SU-DHL-6 (cell line): Measurements from ENCODE around the gene EFCAB6.

Experiments used
- H2AFZ ChIP-seq: fragments of 200-600 bp; sonication (generic); 2 replicates; pipeline ENCODE4 v1.6.1; 2014; ENCODE audit warnings: low read depth, mild to moderate bottlenecking, moderate library complexity, mixed read lengths, antibody characterized with exemption, low read length; ENCODE audit not compliant: severe bottlenecking
- H3F3A ChIP-seq: fragments of 200-600 bp; shearing (Covaris generic); 2 replicates; pipeline ENCODE4 v1.6.0; 2016; ENCODE audit warnings: antibody characterized with exemption, mild to moderate bottlenecking; ENCODE audit not compliant: insufficient read depth
- H3K27ac ChIP-seq: fragments of 200-600 bp; sonication (generic); 2 replicates; pipeline ENCODE4 v1.5.1; 2016; ENCODE audit warnings: low read depth, mild to moderate bottlenecking, low read length, moderate library complexity, mixed read lengths
- H3K27me3 ChIP-seq: fragments of 200-600 bp; sonication (generic), shearing (Covaris generic); 2 replicates; pipeline ENCODE4 v1.6.0; 2014; ENCODE audit warnings: mild to moderate bottlenecking, low read length
- H3K36me3 ChIP-seq: fragments of 200-600 bp; sonication (generic); 2 replicates; pipeline ENCODE4 v1.6.1; 2014; ENCODE audit warnings: mild to moderate bottlenecking, low read length, mixed read lengths
- H3K4me2 ChIP-seq: fragments of 300-600, 200-600 bp; shearing (Covaris generic), sonication (generic); 2 replicates; pipeline ENCODE4 v1.6.0; 2014; ENCODE audit warnings: low read length, low read depth, mild to moderate bottlenecking; ENCODE audit not compliant: poor library complexity, severe bottlenecking
- H3K4me3 ChIP-seq: fragments of 200-600 bp; sonication (generic); 2 replicates; pipeline ENCODE4 v1.5.1; 2014; ENCODE audit warnings: antibody characterized with exemption, low read length, mild to moderate bottlenecking, mixed read lengths; ENCODE audit not compliant: insufficient read depth, poor library complexity, severe bottlenecking
- H3K79me2 ChIP-seq: fragments of 200-600 bp; sonication (generic); 2 replicates; pipeline ENCODE4 v1.6.1; 2014; ENCODE audit warnings: mild to moderate bottlenecking, low read length, moderate library complexity; ENCODE audit not compliant: insufficient read depth
- H3K9ac ChIP-seq: fragments of 200-600 bp; sonication (generic); 2 replicates; pipeline ENCODE4 v1.7.0; 2014; ENCODE audit warnings: mild to moderate bottlenecking, low read length
- H3K9me2 ChIP-seq: fragments of 200-600 bp; sonication (generic); replicated peaks from 2 replicates; pipeline ENCODE4 v1.6.1; 2014; ENCODE audit warnings: low read length; ENCODE audit not compliant: insufficient read depth
- H3K9me3 ChIP-seq: fragments of 200-600 bp; sonication (generic); 2 replicates; pipeline ENCODE4 v1.6.1; 2014; ENCODE audit warnings: low read length, mixed read lengths; ENCODE audit not compliant: insufficient read depth
- H4K20me1 ChIP-seq: fragments of 200-600 bp; sonication (generic); 2 replicates; pipeline ENCODE4 v1.6.1; 2014; ENCODE audit warnings: low read depth, mild to moderate bottlenecking, antibody characterized with exemption, low read length, moderate library complexity, mixed read lengths
- EZH2phosphoT487 ChIP-seq: fragments of 200-600 bp; sonication (generic), shearing (Covaris generic); conservative IDR thresholded peaks from 2 replicates; pipeline ENCODE4 v1.6.1; 2018; ENCODE audit warnings: mild to moderate bottlenecking, antibody characterized with exemption, low read length, moderate library complexity, mixed read lengths
- TF ChIP-seq, protein P1 (sequence below): fragments of 200-600 bp; sonication (generic); IDR thresholded peaks from one replicate; pipeline ENCODE4 v1.5.1; 2017; ENCODE audit warnings: antibody characterized with exemption, mild to moderate bottlenecking, low read length, moderate library complexity; ENCODE audit not compliant: insufficient read depth, poor library complexity, severe bottlenecking

The EFCAB6 gene

DNA sequence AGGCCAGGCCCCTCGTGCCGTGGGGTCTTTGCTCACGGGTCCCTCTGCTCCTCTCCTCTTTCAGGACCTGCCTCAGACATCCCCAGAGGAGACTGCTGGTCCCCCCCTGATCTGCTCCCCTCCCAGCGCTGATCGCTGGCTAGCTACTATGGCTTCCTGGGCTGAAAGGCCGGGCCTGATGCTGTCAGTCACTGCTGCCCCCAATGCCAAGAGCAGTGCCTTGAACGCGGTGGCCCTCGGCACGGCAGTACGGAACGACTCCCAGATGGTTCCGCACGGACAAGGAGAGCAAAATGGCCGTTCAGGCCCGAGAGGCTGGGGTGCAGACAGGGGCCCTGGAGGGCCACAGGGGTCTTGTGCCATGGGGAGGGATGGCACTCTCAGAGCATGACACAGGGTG lies 28.7 kb upstream of the EFCAB6 start:
- no peaks in the 10 kb centered on the region for H3K79me2 ChIP-seq
- no peak overlapping the region for H2AFZ ChIP-seq
- TF ChIP-seq EZH2phosphoT487 = no peak
- TF ChIP-seq, protein P1, sequence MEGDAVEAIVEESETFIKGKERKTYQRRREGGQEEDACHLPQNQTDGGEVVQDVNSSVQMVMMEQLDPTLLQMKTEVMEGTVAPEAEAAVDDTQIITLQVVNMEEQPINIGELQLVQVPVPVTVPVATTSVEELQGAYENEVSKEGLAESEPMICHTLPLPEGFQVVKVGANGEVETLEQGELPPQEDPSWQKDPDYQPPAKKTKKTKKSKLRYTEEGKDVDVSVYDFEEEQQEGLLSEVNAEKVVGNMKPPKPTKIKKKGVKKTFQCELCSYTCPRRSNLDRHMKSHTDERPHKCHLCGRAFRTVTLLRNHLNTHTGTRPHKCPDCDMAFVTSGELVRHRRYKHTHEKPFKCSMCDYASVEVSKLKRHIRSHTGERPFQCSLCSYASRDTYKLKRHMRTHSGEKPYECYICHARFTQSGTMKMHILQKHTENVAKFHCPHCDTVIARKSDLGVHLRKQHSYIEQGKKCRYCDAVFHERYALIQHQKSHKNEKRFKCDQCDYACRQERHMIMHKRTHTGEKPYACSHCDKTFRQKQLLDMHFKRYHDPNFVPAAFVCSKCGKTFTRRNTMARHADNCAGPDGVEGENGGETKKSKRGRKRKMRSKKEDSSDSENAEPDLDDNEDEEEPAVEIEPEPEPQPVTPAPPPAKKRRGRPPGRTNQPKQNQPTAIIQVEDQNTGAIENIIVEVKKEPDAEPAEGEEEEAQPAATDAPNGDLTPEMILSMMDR = no peak
- no peaks in the 10 kb centered on the region for H4K20me1 ChIP-seq
- no peaks in the 10 kb centered on the region for H3K9me2 ChIP-seq
- H3K36me3 ChIP-seq = no peaks in the 10 kb centered on the region
- H3F3A ChIP-seq = no peaks in the 10 kb centered on the region
- no peak overlapping the region for H3K9ac ChIP-seq
- no peak overlapping the region for H3K27ac ChIP-seq
- no peaks in the 10 kb centered on the region for H3K9me3 ChIP-seq
- no peaks in the 10 kb centered on the region for H3K27me3 ChIP-seq
- H3K4me2 ChIP-seq = no peak overlapping the region
- no peak overlapping the region for H3K4me3 ChIP-seq

DNA sequence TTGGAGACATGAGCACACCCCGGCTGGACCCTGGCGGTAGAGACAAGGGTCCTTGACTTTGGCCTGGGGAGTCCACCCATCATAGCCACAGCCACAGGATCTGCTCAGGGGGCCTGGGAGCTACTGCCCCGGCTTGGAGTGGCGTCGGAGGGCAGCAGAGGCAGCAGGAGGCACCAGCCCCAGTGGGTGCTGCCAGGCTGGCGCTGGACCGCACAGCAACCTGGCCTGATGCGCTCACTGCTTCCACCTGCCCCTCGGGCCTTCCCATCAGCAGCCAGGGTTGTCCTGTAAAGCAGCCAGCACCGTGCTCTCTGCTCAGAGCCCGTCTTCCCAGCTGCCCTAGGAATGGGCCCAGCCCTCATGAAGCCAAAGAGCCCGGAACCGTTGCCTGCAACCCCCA lies 28.3 kb upstream of the EFCAB6 start:
- Histone ChIP-seq H3K36me3 (no peaks in the 10 kb centered on the region), H2AFZ (no peak overlapping the region)

DNA sequence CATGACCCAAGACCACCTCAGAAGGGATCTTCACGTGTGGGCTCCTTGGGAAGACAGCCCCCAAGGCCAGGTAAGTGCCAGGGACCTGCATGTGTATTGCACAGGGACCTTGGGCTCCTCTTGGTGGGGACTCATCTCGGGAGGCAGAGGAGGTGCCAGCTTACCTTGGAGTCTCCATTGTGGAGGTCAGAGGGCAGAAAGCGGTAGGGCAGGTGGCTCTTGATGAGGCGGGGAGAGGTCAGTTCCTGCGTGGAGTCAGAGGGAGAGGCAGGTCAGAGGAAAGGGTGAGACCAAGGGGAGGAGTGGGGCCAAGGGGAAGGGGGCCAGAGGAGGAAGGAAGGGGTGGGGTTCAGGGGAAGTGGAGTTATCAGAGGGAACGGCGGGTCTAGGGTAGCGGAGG lies 27.7 kb upstream of the EFCAB6 start:
- Histone ChIP-seq H3K27me3 (no peaks in the 10 kb centered on the region), H3K36me3 (no peaks in the 10 kb centered on the region), H3K9me3 (no peaks in the 10 kb centered on the region), H4K20me1 (no peaks in the 10 kb centered on the region), H3F3A (no peaks in the 10 kb centered on the region), H3K27ac (no peak overlapping the region), H3K4me2 (no peak overlapping the region), H3K9me2 (no peaks in the 10 kb centered on the region), H3K4me3 (no peak overlapping the region), H3K9ac (no peak overlapping the region), H2AFZ (no peak overlapping the region), H3K79me2 (no peaks in the 10 kb centered on the region)
- TF ChIP-seq, protein P1 = no peak
- no peak for TF ChIP-seq EZH2phosphoT487

More for the DNA sequence above, 28.3 kb upstream of the EFCAB6 start:
- no peak for TF ChIP-seq EZH2phosphoT487
- TF ChIP-seq, protein P1 = no peak
- no peak overlapping the region for H3K4me3 ChIP-seq
- no peaks in the 10 kb centered on the region for H3K27me3 ChIP-seq
- H3K9me2 ChIP-seq = no peaks in the 10 kb centered on the region
- H4K20me1 ChIP-seq = no peaks in the 10 kb centered on the region
- H3K4me2 ChIP-seq = no peak overlapping the region
- H3K79me2 ChIP-seq = no peaks in the 10 kb centered on the region
- H3F3A ChIP-seq = no peaks in the 10 kb centered on the region
- H3K9ac ChIP-seq = no peak overlapping the region
- no peak overlapping the region for H3K27ac ChIP-seq
- no peaks in the 10 kb centered on the region for H3K9me3 ChIP-seq
